Measurements from ENCODE around the gene PON1. TPM values are rescaled to one million over a fixed set of nuclear protein-coding genes. Genes with fewer than 3 reads are reported as not detected.
A peak's percentile ranks its signal among the peaks of the same experiment; 100 is the strongest.

PON1 gene
- not detected for total RNA-seq
- long read RNA-seq: 0 reads

DNA sequence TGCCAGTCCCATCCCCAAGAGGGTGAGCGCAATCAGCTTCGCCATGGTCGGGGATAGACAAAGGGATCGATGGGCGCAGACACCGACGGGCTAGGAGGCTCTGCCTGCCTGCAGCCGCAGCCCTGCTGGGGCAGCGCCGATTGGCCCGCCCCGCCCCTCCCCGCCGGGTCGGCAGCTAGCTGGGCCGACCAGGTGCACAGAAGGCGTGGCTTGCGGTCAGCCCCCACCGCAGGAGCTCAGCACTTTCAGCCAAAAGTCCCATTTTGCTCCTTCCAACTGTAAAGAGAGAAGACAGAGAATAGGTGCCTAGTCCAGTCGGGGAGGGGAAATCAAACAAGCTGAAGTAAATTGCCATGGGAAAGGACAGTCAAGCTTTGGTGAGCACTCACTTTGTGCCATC, at the start of gene PON1:
PON1 (minus strand) TSS at position 102 of the 400 bp plus-strand sequence; CDS start at position 45, 57 bp downstream.
- TF ChIP-seq, protein P1, sequence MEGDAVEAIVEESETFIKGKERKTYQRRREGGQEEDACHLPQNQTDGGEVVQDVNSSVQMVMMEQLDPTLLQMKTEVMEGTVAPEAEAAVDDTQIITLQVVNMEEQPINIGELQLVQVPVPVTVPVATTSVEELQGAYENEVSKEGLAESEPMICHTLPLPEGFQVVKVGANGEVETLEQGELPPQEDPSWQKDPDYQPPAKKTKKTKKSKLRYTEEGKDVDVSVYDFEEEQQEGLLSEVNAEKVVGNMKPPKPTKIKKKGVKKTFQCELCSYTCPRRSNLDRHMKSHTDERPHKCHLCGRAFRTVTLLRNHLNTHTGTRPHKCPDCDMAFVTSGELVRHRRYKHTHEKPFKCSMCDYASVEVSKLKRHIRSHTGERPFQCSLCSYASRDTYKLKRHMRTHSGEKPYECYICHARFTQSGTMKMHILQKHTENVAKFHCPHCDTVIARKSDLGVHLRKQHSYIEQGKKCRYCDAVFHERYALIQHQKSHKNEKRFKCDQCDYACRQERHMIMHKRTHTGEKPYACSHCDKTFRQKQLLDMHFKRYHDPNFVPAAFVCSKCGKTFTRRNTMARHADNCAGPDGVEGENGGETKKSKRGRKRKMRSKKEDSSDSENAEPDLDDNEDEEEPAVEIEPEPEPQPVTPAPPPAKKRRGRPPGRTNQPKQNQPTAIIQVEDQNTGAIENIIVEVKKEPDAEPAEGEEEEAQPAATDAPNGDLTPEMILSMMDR (IDR thresholded peaks at IDR 0.05; ENCODE audit: borderline replicate concordance): no peak
- H3K27ac ChIP-seq (replicated peaks): no peak within 1 kb of the TSS
- no peaks in the 10 kb centered on the region for H3K4me1 ChIP-seq
- no peaks in the 10 kb centered on the region for H3K36me3 ChIP-seq
- H3K9me3 ChIP-seq (replicated peaks): no peaks in the 10 kb centered on the region
- intact Hi-C loops (cut with micrococcal nuclease): no loop called here
- no peak within 1 kb of the TSS for H3K4me3 ChIP-seq
- H3K27me3 ChIP-seq (ENCODE audit: low read depth): peaks cover 41% of the 10 kb centered on the region
- no peak for DNase-seq

DNA sequence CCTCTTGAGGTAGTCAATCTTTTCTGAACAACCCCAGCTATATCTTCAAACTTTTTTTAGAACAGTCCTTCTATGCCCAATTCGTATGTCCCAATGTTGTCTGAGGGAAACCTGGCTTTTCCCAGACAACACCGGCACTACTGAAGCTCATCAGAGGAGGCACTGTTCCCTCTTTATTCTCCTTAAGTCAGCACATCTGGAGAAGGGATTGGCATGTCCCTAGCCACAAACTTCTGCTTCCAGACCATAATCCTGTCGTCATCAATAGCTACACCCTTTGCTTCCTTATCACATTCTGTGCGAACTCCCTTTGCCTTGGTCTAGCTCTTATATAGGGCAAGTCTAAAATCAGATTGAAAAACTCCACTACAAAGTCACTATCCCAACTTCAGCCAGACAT, 49.0 kb upstream of the PON1 start:
- H3K4me3 ChIP-seq: no peak overlapping the region
- no peaks in the 10 kb centered on the region for H3K27me3 ChIP-seq (ENCODE audit: low read depth)
- no peak overlapping the region for H3K27ac ChIP-seq (replicated peaks)
- peaks cover 6% of the 10 kb centered on the region for H3K36me3 ChIP-seq
- no peak for DNase-seq
- TF ChIP-seq, protein P1 (IDR thresholded peaks at IDR 0.05; ENCODE audit: borderline replicate concordance): no peak
- intact Hi-C loops (cut with micrococcal nuclease): no loop called here
- H3K9me3 ChIP-seq (replicated peaks): no peaks in the 10 kb centered on the region
- H3K4me1 ChIP-seq: no peaks in the 10 kb centered on the region

GRCh38 chr7:95368235-95368634, 43.9 kb upstream of the PON1 start:
- no peaks in the 10 kb centered on the region for H3K36me3 ChIP-seq
- no peaks in the 10 kb centered on the region for H3K9me3 ChIP-seq (replicated peaks)
- TF ChIP-seq, protein P1 (IDR thresholded peaks at IDR 0.05; ENCODE audit: borderline replicate concordance): no peak
- DNase-seq: no peak
- H3K27me3 ChIP-seq (ENCODE audit: low read depth): no peaks in the 10 kb centered on the region
- no peak overlapping the region for H3K27ac ChIP-seq (replicated peaks)
- intact Hi-C loops (cut with micrococcal nuclease): no loop called here
- H3K4me3 ChIP-seq: no peak overlapping the region
- no peaks in the 10 kb centered on the region for H3K4me1 ChIP-seq

GRCh38 chr7:95367606-95368005, 43.3 kb upstream of the PON1 start:
- no peak overlapping the region for H3K27ac ChIP-seq (replicated peaks)
- H3K27me3 ChIP-seq (ENCODE audit: low read depth): no peaks in the 10 kb centered on the region
- TF ChIP-seq, protein P1 (IDR thresholded peaks at IDR 0.05; ENCODE audit: borderline replicate concordance): no peak
- H3K4me1 ChIP-seq: no peaks in the 10 kb centered on the region
- H3K36me3 ChIP-seq: no peaks in the 10 kb centered on the region
- no peak for DNase-seq
- no peaks in the 10 kb centered on the region for H3K9me3 ChIP-seq (replicated peaks)
- no peak overlapping the region for H3K4me3 ChIP-seq
- intact Hi-C loops (cut with micrococcal nuclease): no loop called here

GRCh38 chr7:95365151-95365550, 40.8 kb upstream of the PON1 start:
- DNase-seq: no peak
- no peaks in the 10 kb centered on the region for H3K27me3 ChIP-seq (ENCODE audit: low read depth)
- intact Hi-C loops (cut with micrococcal nuclease): no loop called here
- H3K36me3 ChIP-seq: no peaks in the 10 kb centered on the region
- no peaks in the 10 kb centered on the region for H3K9me3 ChIP-seq (replicated peaks)
- H3K4me3 ChIP-seq: no peak overlapping the region
- H3K27ac ChIP-seq (replicated peaks): no peak overlapping the region
- no peaks in the 10 kb centered on the region for H3K4me1 ChIP-seq
- TF ChIP-seq, protein P1 (IDR thresholded peaks at IDR 0.05; ENCODE audit: borderline replicate concordance): no peak

DNA sequence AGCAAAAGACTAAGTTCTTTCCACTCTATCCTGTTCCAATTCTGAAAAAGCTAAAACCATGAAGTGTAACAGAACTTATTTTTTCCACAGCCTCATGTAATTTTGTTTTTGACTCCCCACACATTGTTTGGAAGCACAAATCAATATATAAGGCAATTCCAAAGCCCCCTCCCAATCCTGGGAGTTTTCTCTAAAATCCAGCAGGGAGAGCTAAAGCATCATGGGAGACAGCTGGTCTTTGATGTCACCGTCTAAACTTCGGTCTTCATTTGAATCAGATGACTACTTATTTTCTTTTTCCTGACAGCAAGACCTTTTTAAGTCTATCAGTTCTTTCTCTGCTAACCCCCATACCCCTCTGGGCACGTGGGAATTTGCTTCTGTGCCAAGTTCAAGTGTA, 33.3 kb upstream of the PON1 start:
- TF ChIP-seq, protein P1 (IDR thresholded peaks at IDR 0.05; ENCODE audit: borderline replicate concordance): peak; percentile 20
- peaks cover 17% of the 10 kb centered on the region for H3K9me3 ChIP-seq (replicated peaks)
- intact Hi-C loops (cut with micrococcal nuclease): no loop called here
- no peaks in the 10 kb centered on the region for H3K36me3 ChIP-seq
- H3K27me3 ChIP-seq (ENCODE audit: low read depth): peaks cover 4% of the 10 kb centered on the region
- DNase-seq: no peak
- H3K4me3 ChIP-seq: no peak overlapping the region
- H3K4me1 ChIP-seq: no peaks in the 10 kb centered on the region
- no peak overlapping the region for H3K27ac ChIP-seq (replicated peaks)
